Measurements from ENCODE around the gene DYRK2.

DNA sequence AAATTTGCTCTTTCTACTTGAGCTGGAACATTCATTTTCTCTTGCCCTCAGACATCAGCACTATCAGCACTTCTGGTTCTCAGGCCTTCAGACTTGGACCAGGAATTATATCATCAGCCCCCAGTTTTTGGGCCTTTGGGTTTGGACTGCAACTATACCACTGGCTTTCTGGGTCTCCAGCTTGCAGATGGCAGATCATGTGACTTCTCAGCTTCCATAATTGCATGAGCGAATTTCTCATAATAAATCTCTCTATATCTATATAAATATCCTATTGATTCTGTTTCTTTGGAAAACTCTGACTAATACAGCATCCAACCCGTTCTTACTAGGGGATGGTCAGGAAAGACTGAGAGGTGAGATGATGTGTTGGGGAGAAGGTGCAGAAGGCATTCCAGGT lies 22.4 kb upstream of the DYRK2 start:
- TF ChIP-seq, protein P1, sequence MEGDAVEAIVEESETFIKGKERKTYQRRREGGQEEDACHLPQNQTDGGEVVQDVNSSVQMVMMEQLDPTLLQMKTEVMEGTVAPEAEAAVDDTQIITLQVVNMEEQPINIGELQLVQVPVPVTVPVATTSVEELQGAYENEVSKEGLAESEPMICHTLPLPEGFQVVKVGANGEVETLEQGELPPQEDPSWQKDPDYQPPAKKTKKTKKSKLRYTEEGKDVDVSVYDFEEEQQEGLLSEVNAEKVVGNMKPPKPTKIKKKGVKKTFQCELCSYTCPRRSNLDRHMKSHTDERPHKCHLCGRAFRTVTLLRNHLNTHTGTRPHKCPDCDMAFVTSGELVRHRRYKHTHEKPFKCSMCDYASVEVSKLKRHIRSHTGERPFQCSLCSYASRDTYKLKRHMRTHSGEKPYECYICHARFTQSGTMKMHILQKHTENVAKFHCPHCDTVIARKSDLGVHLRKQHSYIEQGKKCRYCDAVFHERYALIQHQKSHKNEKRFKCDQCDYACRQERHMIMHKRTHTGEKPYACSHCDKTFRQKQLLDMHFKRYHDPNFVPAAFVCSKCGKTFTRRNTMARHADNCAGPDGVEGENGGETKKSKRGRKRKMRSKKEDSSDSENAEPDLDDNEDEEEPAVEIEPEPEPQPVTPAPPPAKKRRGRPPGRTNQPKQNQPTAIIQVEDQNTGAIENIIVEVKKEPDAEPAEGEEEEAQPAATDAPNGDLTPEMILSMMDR (IDR thresholded peaks at IDR 0.05; ENCODE audit: low read length), result no peak
- TF ChIP-seq EZH2 (optimal IDR thresholded peaks at IDR 0.05; ENCODE audit: low read depth, low read length) (no peak), EZH2phosphoT487 (IDR thresholded peaks at IDR 0.05; ENCODE audit: low read length) (no peak)
